ENCODE measurements around the gene PIANP. TPM values are rescaled to one million over a fixed set of nuclear protein-coding genes. Genes with fewer than 3 reads are reported as not detected.

PIANP gene
- total and polyA plus RNA-seq, 2 donors (not counting 1 experiment from before 2014, with no cell fraction given), result 0.24 to 0.54 TPM

DNA sequence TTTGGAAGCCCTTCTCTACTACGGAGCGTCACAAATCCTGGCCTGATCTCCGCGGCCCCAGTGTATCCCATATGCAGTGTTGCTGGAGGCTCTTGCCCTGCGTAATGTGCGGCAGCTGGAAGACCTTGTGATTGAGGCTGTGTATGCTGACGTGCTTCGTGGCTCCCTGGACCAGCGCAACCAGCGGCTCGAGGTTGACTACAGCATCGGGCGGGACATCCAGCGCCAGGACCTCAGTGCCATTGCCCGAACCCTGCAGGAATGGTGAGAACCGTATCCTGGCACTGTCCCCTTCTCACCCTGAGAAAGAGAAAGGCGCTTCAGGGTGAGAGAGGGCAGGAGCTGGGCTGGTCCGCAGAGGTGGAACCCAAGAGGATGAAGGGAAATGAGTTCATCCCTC, 28.6 kb upstream of the PIANP start:
- DNase-seq (no peak), ATAC-seq (ENCODE audit: low read depth) (no peak)
- no peak for TF ChIP-seq EZH2 (IDR thresholded peaks at IDR 0.05; ENCODE audit: borderline replicate concordance, insufficient read depth, low read depth, low read length, poor library complexity, severe bottlenecking)
- TF ChIP-seq, protein P1, sequence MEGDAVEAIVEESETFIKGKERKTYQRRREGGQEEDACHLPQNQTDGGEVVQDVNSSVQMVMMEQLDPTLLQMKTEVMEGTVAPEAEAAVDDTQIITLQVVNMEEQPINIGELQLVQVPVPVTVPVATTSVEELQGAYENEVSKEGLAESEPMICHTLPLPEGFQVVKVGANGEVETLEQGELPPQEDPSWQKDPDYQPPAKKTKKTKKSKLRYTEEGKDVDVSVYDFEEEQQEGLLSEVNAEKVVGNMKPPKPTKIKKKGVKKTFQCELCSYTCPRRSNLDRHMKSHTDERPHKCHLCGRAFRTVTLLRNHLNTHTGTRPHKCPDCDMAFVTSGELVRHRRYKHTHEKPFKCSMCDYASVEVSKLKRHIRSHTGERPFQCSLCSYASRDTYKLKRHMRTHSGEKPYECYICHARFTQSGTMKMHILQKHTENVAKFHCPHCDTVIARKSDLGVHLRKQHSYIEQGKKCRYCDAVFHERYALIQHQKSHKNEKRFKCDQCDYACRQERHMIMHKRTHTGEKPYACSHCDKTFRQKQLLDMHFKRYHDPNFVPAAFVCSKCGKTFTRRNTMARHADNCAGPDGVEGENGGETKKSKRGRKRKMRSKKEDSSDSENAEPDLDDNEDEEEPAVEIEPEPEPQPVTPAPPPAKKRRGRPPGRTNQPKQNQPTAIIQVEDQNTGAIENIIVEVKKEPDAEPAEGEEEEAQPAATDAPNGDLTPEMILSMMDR (IDR thresholded peaks at IDR 0.05), result no peak
- CTCF ChIA-PET, result no interaction called here
- Histone ChIP-seq H3K4me3 (ENCODE audit: control extremely low read depth in 1 of 5, extremely low read depth in 1 of 5, insufficient read depth in 1 of 5, low read depth in 2 of 5, low read length in 4 of 5) (no peak overlapping the region), H3K9me3 (ENCODE audit: control extremely low read depth in 1 of 3, control insufficient read depth in 2 of 3, insufficient read depth in 1 of 3, low read length in 2 of 3) (no peaks in the 10 kb centered on the region), H4K20me1 (ENCODE audit: control insufficient read depth, insufficient read depth, low read length, poor library complexity, severe bottlenecking) (peaks cover 6% of the 10 kb centered on the region), H3K4me1 (ENCODE audit: control insufficient read depth in 2 of 2, insufficient read depth in 2 of 2, low read length in 2 of 2) (peaks cover 8 to 9% of the 10 kb centered on the region in 2 donors), H3K36me3 (replicated peaks in 1 of 2; ENCODE audit: control extremely low read depth in 1 of 2, control insufficient read depth in 1 of 2, extremely low read depth in 1 of 2, insufficient read depth in 2 of 2, low read length in 1 of 2) (peaks cover 12 to 50% of the 10 kb centered on the region in 2 experiments), H3K9ac (ENCODE audit: low read length) (no peak overlapping the region), H3K27ac (ENCODE audit: low read length in 2 of 2) (no peak overlapping the region), H3K27me3 (replicated peaks in 1 of 4; ENCODE audit: control extremely low read depth in 1 of 4, control insufficient read depth in 3 of 4, insufficient read depth in 4 of 4, low read length in 3 of 4) (no peaks in the 10 kb centered on the region), H3K79me2 (ENCODE audit: control insufficient read depth, insufficient read depth, low read length) (peaks cover 13% of the 10 kb centered on the region), H2AFZ (ENCODE audit: insufficient read depth, low read depth, low read length, poor library complexity, severe bottlenecking) (no peak overlapping the region), H3K4me2 (replicated peaks; ENCODE audit: low read depth, low read length, poor library complexity, severe bottlenecking) (no peak overlapping the region)
- peaks cover 11% of the 10 kb centered on the region for H3K4me1 Mint-ChIP-seq
- H3K9me3 Mint-ChIP-seq (ENCODE audit: insufficient read depth), result no peaks in the 10 kb centered on the region
- H3K27me3 Mint-ChIP-seq, result no peaks in the 10 kb centered on the region
- no peak overlapping the region for H3K27ac Mint-ChIP-seq
- no peak overlapping the region for H3K4me3 Mint-ChIP-seq
- 96% methylated on average over 18 of the region's 18 CpGs for WGBS (ENCODE audit: insufficient coverage)
- POLR2A ChIA-PET, result no interaction called here
- intact Hi-C loops (cut with micrococcal nuclease), result no loop called here

DNA sequence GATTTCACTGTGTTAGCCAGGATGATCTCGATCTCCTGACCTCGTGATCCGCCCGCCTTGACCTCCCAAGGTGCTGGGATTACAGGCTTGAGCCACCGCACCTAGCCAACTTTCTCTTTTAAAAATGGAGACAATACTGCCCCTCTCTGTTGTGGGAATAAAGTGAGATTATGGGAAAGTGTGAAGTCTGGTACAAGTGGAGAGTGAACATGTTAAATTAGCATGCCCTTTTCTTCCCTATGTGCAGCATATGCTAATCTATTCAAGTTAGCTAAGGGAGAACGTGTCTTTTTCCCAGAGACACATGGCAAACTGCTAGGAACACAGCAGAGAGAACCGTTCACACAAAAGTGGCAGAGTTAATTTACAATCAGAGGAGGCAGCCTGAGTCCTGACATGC, 24.7 kb upstream of the PIANP start:
- Mint-ChIP-seq H3K4me3 (peak overlapping the region; percentile 68), H3K27ac (no peak overlapping the region), H3K27me3 (no peaks in the 10 kb centered on the region), H3K4me1 (peaks cover 19% of the 10 kb centered on the region), H3K9me3 (ENCODE audit: insufficient read depth) (no peaks in the 10 kb centered on the region)
- H3K36me3 ChIP-seq (replicated peaks in 1 of 2; ENCODE audit: control extremely low read depth in 1 of 2, control insufficient read depth in 1 of 2, extremely low read depth in 1 of 2, insufficient read depth in 2 of 2, low read length in 1 of 2), result peaks cover 7 to 34% of the 10 kb centered on the region in 2 experiments
- no peak overlapping the region for H3K4me3 ChIP-seq (ENCODE audit: control extremely low read depth in 1 of 5, extremely low read depth in 1 of 5, insufficient read depth in 1 of 5, low read depth in 2 of 5, low read length in 4 of 5)
- H3K4me1 ChIP-seq (ENCODE audit: control insufficient read depth in 2 of 2, insufficient read depth in 2 of 2, low read length in 2 of 2), result peaks cover 13 to 17% of the 10 kb centered on the region in 2 donors
- no peak for ATAC-seq (ENCODE audit: low read depth)
- no peak for DNase-seq
- H3K27ac ChIP-seq (ENCODE audit: low read length in 2 of 2), result no peak overlapping the region
- ChIA-PET CTCF (interaction anchor here (1.4 to 3.6 kb wide), 4 partner anchors 28 to 41 kb away, joined by 5 to 34 read pairs (median 16); partner anchors contain the start of genes MLF2, PTMS and ZNF384), POLR2A (interaction anchor here (0.8 to 1.5 kb wide), 2 partner anchors 36 to 90 kb away, joined by 3 to 4 read pairs; partner anchors contain the start of gene ZNF384)
- 100% methylated on average over 2 of the region's 7 CpGs for WGBS (ENCODE audit: insufficient coverage)
- no peak overlapping the region for H3K4me2 ChIP-seq (replicated peaks; ENCODE audit: low read depth, low read length, poor library complexity, severe bottlenecking)
- H3K9me3 ChIP-seq (ENCODE audit: control extremely low read depth in 1 of 3, control insufficient read depth in 2 of 3, insufficient read depth in 1 of 3, low read length in 2 of 3), result no peaks in the 10 kb centered on the region
- no peak overlapping the region for H3K9ac ChIP-seq (ENCODE audit: low read length)
- no peaks in the 10 kb centered on the region for H3K27me3 ChIP-seq (replicated peaks in 1 of 4; ENCODE audit: control extremely low read depth in 1 of 4, control insufficient read depth in 3 of 4, insufficient read depth in 4 of 4, low read length in 3 of 4)
- peaks cover 13% of the 10 kb centered on the region for H3K79me2 ChIP-seq (ENCODE audit: control insufficient read depth, insufficient read depth, low read length)
- H2AFZ ChIP-seq (ENCODE audit: insufficient read depth, low read depth, low read length, poor library complexity, severe bottlenecking), result no peak overlapping the region
- intact Hi-C loops (cut with micrococcal nuclease), result loop anchor here (2.0 kb wide), 1 partner anchor 29 kb away; no protein-coding TSS in a partner anchor
- H4K20me1 ChIP-seq (ENCODE audit: control insufficient read depth, insufficient read depth, low read length, poor library complexity, severe bottlenecking), result no peaks in the 10 kb centered on the region
- TF ChIP-seq, protein P1 (IDR thresholded peaks at IDR 0.05), result no peak
- no peak for TF ChIP-seq EZH2 (IDR thresholded peaks at IDR 0.05; ENCODE audit: borderline replicate concordance, insufficient read depth, low read depth, low read length, poor library complexity, severe bottlenecking)

Data from B cell (primary cell).